GM12865 (cell line): ENCODE data around the gene MGMT.

Experiments
- DNase-seq: peaks from one replicate; pipeline ENCODE4 v3.0.0; 2010; ENCODE audit warnings: low read depth
- H3K4me3 ChIP-seq: 2 replicates; pipeline ENCODE4 v1.5.1; 2011; ENCODE audit warnings: mild to moderate bottlenecking, low read depth, low read length, control low read depth
- TF ChIP-seq, protein P1 (sequence below): IDR thresholded peaks from 2 replicates; pipeline ENCODE4 v1.5.1; 2011; ENCODE audit warnings: low read length, control low read depth, low read depth, inconsistent platforms; ENCODE audit not compliant: insufficient read depth; ENCODE audit errors: missing control alignments

The MGMT gene

DNA sequence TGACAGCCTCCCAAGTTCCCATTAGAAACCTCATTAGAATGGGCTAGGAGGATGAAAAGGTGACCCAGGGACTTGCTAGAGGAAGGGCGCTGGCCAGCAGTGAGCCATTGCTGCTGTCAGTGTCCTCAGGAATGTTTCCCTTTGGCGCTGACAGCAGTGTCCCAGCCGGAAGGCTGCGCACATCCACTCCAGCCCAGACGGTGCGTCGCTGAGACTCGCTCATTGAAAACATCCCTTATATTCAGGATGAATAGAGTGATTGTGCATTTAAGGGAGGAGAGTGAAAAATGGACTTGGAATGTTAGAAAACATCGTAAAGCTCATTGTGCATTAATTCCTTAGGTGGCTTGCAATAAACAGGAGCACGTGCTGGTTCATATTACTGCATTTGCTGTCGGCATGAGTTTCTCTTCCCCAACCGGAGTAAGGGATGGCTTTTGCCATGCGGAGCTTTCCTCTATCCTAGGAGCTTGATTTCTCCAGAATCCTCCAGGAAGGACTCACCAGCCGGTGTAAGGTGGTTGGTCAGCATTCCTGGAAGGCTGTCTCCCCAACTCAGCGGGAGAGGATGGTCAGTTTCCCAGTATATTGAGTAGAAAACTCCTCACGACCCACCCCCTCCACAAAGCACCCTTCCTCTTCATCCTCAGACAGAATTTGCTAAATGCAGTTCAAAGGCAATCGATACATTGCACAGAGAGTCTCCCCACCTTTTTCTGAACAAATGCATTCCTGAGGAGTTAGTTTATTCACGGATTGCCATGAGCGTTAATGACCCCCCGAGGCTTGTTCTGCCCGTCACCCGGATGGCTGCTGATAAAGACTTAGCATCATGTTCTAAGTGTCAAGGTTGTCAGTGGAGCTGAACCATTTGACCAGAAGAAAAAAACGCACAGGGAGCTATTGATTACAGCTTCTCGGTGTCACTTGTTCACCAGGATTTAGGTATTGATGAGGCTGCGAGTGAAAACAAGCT is 295.2 kb downstream of the MGMT start:
- H3K4me3 ChIP-seq: no peak overlapping the region
- DNase-seq: no peak
- TF ChIP-seq, protein P1, sequence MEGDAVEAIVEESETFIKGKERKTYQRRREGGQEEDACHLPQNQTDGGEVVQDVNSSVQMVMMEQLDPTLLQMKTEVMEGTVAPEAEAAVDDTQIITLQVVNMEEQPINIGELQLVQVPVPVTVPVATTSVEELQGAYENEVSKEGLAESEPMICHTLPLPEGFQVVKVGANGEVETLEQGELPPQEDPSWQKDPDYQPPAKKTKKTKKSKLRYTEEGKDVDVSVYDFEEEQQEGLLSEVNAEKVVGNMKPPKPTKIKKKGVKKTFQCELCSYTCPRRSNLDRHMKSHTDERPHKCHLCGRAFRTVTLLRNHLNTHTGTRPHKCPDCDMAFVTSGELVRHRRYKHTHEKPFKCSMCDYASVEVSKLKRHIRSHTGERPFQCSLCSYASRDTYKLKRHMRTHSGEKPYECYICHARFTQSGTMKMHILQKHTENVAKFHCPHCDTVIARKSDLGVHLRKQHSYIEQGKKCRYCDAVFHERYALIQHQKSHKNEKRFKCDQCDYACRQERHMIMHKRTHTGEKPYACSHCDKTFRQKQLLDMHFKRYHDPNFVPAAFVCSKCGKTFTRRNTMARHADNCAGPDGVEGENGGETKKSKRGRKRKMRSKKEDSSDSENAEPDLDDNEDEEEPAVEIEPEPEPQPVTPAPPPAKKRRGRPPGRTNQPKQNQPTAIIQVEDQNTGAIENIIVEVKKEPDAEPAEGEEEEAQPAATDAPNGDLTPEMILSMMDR: no peak

DNA sequence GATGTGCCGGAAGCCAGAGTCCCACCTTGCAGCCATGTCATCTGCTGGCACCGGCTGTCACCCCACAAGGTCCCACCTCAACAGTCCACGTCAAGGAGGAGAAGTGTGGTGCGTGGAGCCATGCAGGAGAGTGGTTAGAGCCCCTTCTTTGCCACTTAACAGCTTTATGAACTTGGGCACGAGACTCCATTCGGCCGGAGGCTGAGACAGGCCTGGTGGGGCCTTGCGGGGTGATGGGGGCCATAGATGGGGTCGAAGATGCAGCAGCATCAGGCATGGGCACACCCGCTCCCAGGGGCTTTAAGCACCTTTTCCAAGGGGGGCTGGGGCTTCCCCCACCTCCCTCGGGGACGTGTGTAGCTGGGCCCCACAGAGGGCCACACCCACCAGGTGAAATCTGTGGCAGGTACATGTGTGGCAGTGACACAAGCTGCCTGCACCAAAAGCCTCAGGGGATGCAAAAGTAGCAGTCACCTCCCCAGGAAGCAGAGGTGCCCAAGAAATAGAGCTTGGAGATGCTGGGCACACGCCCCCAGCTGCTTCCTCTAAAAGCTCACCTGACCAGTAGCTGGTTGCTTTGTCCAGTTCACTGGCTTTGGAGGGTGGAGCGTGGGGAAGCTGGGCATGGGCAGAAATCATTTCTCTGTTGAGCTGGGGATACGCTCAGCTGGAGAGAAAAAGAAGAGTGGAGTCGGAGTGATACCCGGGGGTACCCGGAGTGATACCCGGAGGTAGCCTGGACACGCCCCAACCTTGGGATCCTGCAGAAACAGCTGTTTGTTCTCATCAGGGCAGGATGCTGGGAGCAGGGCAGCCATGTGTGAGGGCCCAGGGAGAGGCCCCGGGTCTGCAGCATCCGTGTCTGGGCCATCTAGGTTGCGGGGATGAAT is 297.2 kb downstream of the MGMT start:
- no peak overlapping the region for H3K4me3 ChIP-seq
- TF ChIP-seq, protein P1: no peak
- DNase-seq: no peak

DNA sequence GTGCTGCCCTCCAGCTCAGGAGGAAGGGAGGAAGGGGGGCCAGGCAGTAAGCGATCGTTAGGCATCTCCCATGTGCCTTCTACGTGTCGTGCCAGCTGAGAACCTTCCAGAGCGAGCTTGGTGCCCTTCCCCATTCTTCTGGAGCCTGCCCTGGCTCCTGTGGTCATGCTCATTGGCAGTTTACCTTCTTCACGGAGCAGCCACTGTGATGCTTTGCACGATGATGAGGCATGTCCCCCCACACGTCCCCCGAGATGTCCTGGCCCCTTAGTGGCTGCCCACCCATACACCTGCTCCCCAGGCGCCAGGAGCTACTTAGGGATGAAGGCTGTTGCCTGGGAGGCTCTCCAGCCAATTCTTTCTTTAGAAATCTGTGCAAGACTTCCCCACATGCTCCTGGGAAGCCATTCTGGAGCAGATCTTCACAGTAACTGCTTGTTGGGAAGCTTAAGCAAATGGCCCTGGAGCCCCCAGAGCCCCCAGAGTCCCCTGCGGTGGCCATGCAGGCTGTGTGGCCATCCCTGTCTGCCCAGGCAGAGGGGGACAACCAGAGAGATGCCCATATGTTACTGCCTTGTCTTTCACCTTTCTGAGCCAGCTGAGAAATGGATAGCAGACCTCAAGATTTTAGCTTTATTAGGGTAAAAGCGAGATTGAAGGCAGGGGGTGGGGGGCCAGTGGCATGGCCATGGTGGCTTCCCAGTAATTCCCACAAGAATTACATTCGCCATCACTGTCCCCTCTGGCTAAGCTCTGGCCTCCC is 298.0 kb downstream of the MGMT start:
- H3K4me3 ChIP-seq: no peak overlapping the region
- DNase-seq: no peak
- TF ChIP-seq, protein P1: no peak

DNA sequence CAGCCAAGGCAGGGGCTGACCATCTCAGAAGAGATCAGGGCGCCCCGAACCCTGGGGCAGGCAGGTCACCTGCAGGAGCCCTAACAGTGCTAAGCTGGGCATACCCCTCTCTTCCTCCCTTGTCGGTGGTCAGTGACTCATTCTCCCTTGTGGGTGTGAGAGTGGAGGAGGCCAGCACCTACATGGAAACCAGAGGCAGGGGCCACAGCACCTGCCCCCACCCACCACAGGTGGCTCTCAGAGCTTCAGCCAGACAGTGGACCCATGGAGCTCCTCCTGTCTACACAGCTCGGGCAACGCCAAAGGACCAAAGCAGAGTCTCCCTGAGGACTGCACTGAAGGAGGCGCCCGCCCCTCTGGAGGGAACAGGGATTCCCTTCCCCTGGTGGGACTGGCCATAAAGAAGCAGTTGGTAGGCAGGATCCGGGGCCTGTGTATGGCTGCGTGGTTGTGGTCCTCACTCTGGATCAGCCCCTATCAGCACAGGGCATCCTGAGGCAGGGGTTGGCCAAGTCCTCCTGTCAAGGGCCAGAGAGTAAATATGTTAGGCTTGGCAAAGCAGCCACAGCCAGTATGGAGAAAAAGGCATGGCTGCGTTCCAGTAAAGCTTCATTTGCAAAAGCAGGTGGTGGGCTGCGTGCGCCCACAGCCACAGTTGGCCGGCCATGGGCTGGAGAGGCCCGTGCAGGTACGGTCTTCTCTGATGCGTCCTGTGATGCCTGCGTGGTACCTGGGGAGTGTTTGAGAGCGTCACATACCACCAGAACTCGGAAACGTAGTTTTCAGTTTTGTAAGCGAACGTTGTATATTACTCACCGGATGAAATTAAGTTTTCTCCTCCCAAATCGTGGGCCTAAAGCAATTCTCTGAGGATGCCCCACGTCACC is 298.9 kb downstream of the MGMT start:
- no peak overlapping the region for H3K4me3 ChIP-seq
- TF ChIP-seq, protein P1: no peak
- no peak for DNase-seq

DNA sequence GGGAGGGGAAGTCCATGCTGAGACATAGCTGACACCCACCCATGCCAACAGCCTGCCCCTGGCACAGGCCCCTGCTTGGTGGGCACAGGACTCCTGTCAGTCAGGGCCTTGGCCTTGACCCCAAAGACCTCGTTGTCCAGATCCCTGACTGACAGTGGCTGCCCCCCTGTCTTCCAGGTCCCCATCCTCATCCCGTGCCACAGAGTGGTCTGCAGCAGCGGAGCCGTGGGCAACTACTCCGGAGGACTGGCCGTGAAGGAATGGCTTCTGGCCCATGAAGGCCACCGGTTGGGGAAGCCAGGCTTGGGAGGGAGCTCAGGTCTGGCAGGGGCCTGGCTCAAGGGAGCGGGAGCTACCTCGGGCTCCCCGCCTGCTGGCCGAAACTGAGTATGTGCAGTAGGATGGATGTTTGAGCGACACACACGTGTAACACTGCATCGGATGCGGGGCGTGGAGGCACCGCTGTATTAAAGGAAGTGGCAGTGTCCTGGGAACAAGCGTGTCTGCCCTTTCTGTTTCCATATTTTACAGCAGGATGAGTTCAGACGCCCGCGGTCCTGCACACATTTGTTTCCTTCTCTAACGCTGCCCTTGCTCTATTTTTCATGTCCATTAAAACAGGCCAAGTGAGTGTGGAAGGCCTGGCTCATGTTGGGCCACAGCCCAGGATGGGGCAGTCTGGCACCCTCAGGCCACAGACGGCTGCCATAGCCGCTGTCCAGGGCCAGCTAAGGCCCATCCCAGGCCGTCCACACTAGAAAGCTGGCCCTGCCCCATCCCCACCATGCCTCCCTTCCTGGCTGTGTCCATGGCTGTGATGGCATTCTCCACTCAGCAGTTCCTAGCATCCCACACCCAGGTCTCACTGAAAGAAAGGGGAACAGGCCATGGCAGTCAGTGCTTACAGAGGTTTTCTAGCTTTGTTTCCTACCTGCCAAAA is 299.8 kb downstream of the MGMT start:
- H3K4me3 ChIP-seq: no peak overlapping the region
- TF ChIP-seq, protein P1: no peak
- DNase-seq: no peak
